Activated CD4-positive, CD25-positive, alpha-beta regulatory T cell (primary cell): ENCODE measurements around the gene ZDHHC11B.
"Not testable (repeated sequence)": the region's sequence is repeated elsewhere in the genome, so short reads cannot be mapped to it uniquely, and the experiment has no call there.

ENCODE experiments used
- DNase-seq, 4 experiments: peaks; one replicate each; lab custom pipeline; 2025; lab: John Stamatoyannopoulos, UW

ZDHHC11B gene

DNA sequence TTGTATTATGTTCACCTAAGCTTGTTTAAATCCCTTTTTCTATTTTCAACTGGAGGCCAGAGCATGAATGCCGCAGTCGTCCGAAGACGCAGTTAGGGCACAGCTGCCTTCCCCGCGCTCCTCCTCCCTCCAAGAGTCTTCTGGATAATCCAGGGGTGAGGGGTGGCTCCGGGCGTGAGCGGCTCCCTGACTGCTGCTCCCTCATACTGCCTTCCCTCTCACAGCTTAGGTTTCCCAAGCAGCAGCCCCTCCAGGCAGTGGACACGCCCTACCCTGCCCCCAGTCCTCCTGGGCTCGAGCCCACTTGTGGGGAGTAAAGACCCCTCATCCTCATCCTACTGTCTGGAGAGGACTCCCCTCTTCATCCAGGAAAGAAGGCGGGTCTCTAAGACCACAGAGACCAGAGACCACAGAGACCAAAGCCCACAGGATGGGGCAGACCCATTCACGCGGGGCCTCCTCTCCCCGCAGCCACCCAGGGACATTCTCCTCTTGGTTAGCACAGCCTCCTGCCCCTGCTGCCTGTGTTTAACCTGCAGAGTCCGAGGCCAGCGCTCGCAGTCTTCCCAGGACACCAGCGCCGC lies 31.9 kb downstream of the ZDHHC11B start:
- DNase-seq, result not testable (repeated sequence)

DNA sequence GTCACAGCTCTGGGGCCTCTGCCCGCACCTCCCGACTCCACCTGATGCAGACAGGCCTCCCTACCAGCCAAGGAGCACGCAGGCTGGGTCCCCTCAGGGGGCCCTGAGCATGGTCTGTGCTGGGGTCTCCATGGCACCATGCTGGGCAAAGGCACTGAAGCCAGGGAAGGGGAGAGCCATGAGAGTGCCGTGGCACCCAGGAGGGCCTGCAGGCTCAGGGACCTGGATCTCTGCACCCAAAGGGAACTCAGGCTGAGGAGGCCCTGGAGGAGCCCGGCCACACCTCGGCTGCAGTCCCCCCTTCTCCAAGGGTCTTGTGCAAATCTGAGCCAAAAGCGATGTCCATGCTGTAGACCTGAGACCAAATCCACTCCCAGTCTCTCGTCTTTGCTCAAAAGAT lies 32.5 kb downstream of the ZDHHC11B start:
- not testable (repeated sequence) for DNase-seq

DNA sequence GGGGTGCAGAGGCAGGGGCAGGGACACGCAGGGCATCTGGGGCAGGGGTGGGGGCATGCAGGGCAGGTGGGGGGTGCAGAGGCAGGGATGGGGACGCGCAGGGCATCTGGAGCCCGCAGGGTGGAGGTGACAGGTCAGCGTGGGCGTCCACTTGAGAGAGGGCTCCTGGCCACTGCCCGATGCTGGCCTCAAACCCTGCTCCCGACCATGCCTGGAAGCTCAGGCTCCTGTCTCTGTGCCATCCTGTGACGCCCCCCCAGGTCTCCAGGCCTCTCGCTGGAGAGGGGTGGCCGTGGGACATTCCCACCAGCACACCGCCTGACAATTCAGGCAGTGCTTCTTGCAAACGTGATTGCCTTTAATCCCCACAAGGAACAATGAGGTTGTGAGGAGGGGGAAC lies 33.0 kb downstream of the ZDHHC11B start:
- DNase-seq, result no peak

DNA sequence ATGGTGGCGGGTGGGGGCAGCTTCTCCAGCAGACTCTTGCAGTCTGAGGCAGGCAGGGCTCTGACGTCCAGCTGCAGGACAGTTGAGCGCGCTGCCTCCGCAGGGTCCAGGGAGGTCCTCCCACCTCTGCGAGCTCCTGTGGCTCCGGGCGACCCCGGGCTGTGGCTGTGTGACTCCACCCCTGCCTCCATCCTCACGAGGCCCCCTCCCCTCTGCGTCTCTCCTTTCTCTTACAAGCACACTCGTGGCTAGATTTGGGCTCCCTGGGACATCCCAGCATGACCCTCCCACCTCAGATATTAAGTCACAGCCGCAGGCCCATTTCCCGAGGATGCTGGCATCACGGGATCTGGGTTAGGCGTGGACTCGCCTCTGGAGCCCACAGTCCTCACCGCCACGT lies 34.3 kb downstream of the ZDHHC11B start:
- not testable (repeated sequence) for DNase-seq

DNA sequence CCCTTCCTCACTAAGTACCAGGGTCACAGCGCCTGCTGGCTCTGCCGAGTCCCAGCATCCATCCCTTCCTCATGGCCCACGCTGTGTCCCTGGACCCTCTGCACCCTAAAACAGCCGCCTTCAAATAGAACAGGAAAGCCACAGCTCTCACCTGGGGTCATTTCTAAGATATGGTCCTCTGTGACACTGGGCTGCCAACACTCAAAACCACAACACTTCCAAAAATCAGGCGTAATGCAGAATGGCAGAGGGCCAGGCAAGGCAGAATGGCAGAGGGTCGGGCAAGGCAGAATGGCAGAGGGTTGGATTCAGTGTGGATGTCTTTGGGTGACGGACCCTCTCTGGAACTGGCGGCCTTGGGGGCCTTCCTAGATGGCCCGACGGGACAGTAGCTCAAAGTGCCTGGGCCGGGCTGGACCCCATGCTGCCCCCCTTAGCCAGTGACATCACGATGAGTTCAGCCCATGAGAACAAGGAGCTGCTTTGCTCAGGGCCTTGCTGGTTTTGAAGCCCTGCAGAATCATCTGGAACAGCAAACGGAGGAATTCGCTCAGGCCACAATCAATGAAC lies 35.3 kb downstream of the ZDHHC11B start:
- no peak for DNase-seq

DNA sequence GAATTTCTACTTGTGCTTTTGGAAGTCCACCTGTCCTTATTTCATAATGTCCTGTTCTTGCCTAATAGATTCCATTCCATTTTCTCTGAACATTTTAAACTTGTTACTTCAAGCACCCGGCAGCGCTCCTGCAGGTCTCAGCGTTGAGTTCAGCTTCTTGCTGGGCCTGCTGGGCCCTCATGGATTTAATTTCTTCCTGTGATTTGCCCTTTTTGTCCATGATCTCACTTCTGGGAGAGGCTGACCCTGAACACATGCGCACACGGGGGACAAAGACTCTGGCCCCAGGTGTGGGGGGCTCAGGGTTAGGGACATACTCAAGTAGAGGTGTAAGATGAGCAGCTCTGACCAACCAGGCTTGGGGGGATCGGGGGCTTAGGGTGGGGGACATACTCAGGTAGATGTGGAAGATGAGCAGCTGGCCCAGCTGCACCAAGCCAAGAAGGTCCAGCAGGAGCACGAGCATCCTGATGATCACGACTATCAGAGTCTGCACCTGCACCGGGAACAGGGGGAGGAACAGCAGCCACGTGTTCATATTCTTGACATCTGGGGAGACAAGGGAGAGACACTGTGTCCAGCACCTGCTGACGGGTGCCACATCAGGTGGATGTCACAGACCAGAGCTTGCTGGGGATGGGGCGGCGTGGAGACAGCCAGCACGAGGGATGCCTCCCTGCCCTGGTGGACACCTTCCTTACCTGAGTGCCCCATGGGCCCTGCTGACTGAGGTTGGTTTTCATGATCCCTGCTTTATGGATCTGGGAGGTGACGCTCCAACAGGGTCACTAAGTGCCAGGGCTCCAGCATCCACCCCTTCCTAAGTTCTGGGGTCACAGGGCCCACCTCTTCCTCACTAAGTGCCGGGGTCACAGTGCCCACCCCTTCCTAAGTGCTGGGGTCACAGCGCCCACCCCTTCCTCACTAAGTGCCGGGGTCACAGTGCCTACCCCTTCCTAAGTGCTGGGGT lies 36.2 kb downstream of the ZDHHC11B start:
- DNase-seq, result not testable (repeated sequence)

DNA sequence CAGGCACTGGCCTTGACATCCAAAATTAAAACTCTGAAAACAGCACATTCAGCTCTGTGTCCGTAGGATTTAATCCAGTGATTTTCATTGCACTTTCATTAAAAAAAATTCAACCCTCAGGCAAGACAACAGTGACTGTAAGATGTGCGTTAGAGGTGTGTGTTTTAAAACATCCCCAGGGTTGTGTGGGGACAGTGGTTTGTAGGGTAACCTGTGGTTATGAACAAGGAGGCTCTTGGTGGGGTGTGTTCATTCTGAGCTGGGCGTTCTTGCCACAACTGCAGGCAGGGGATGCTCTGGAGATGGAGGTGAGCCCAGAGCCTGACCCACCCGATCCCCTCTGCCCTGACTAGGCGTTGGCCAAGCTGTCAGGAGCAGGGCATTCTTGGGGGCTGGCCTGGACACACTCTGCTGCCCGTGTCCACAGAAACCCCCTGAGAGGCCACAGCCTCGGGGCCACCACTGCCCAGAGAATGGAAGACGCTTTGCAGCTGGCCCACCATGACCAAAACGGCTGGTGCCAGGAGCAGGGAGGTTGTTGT lies 37.2 kb downstream of the ZDHHC11B start:
- not testable (repeated sequence) for DNase-seq

DNA sequence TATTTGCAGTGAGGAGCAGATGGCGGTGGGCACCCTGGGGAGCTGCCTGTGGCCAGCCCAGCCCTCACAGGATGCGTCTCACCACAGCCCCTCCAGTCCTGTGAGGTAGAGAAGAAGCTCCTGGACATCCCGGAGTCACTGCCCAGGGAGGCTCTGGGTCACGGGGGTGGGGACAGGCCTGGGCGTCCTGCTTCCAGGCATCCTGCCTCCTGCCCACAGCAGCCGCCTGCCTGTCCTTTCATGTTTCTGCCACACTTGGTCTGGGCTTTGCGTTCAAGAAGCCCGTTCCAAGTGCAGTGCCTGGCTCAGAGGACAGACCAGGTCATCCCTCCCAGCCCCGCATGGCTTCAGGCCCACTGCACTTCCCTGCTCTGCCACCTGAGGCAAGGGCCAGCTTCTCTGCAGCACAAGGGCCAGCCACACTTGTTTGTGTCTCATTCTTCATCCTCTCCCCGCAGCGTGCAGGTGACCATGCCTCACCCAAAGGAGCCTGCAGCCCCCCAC lies 38.2 kb downstream of the ZDHHC11B start:
- DNase-seq, result no peak

DNA sequence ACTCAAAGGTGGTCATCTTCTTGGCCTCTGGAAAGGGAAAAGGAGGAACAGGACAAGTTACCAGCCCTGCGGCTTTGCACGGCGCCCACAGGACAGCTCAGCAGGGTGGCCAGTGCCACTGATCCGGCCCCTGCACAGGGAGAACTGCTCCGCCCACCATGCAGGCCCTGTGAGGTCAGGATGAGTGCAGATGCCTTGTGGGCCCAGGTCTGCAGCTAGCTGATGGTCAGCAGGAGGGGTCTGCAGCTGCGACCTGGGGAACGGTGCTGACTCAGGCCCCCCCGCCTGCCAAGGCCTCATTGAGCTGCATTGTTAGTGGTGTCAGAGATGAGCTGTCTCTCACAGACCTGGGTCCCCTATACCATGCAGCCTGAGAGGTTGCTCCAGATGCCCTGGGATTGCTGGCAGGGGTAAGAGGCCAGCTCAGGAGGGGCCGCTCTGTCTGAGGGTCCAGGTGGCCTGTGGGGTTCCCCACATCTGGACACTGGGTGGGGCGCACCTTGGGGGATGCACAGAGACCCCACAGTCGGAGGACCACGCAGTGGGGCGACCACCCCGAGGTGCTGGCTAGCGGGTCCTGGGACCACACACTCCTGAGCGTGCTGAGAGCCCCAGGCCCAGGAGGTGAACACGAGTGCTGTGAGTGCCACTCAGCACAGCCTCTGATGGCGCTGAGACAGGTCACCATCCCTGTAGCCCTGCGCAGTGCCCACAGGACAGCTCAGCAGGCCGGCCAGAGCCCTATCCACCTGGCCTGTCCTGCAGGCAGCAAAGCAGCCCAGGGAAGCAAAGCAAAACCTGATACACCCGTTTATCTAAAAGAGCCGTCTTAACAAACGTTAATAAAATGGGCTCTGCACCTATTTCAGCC lies 39.0 kb downstream of the ZDHHC11B start:
- DNase-seq, result not testable (repeated sequence)

DNA sequence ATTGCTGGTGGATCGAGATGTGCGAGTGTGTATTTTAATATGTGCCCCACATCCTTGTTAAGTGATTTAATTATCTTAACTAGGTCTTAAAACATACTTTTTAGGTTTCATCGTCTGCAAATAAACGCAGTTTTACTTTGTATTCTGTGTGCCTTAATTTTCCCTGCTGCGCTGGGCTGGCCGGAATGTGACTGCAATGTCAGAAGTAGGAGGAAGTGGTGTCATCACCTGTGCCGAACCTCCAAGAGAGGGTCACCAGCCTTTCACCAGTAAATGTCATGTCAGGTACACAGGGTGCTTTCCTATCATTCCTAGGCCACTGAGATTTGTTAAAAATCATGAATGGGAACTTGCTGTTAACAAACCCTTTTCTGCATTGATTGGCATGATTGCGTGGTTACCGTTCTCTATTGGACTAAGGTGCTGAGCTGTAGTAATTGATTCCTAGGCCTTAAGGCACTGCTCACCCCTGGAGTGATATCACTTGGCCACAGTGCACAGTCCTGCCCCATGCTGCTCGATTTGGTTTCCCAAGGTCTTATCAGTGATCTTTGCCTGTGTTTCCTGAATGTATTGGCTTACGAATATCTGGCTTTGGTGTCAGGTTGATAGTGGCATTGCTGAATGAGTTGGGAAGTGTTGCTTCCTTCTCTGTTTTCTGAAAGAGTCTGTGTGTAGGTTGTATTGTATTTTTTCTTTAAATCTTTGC lies 40.7 kb downstream of the ZDHHC11B start:
- DNase-seq, result not testable (repeated sequence)

DNA sequence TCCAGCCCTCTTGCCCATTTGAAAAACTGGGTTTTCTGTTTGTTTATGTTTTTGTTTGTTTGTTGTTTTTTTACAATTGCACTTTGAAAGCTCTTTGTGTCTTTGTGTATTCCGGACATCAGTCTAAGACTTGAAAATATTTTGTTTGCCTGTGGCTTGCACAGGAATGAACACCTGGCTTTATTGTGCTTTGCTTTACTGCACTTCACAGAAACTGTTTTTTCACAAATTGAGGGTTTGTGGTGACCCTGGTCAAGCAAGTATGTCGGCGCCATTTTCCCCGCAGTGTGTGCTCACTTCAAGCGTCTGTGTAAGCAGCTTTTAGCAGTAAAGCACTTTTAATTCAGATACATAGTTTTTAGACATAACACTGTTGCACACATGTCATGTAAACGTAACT lies 42.3 kb downstream of the ZDHHC11B start:
- DNase-seq, result not testable (repeated sequence)

DNA sequence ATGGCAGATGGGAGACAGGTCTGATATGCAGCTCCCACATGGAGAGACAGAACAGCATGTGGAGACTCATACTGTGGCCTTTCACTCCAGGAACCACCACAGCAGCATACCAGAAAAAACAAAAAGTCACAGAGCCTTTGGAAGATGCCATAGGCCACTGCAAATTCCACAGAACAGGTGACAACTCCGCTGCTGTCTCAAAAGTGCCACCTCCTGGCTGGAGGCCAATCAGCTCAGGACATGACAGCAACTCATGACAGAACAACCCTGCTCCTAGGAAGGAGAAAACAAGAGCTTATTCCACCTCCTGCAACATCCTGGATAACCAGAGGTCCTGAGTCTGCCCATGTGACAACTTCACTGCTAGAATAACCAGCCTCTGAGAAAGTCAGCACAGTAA lies 50.4 kb downstream of the ZDHHC11B start:
- not testable (repeated sequence) for DNase-seq

DNA sequence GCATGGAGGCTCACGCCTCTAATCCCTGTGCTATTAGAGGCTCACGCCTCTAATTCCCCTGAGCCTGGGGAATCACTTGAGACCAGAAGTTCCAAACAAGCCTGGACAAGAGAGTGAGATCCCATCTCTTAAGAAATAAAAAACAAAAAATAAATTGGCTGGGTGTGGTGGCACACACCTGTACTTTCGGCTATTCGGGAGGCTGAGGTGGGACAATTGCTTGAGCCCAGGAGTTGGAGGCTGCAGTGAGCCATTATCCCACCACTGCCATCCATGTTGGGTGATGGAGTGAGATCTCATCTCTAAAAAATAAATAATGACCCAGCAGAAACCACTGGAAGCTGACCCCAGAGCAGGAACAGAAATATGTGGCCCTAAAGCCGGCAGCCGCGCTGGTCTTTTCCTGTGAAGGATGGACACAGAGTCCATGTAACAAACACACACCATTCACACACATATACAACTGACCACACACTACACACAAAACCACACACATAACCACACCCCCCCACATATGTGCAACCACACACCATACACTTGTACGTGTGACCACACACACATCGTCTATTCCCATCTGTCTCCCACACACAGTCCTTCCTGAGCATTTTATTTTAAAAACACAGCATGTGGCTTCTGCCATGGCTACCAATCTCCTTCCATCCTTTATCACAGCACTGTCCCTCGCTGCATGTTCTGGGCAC lies 51.6 kb downstream of the ZDHHC11B start:
- not testable (repeated sequence) for DNase-seq

DNA sequence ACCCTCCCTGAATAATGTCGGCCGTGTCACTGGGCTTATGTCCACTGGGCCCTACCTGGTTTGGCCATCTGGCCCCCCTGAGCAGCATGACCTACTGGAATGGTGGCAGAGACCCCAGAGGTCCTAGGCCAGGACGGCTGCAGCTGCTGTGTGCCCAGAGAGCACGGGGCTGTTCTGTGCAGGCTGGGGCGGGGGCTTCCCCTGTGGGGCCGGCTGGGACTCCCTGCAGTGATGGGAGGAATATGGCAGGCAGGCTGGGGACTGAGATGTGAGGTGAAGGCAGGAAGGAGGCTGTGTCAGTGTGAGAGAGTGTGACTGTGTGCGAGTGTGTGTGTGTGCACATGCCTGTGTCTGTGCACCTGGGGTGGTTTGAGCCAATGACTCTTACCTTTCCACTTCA lies 55.3 kb downstream of the ZDHHC11B start:
- DNase-seq, result not testable (repeated sequence)

DNA sequence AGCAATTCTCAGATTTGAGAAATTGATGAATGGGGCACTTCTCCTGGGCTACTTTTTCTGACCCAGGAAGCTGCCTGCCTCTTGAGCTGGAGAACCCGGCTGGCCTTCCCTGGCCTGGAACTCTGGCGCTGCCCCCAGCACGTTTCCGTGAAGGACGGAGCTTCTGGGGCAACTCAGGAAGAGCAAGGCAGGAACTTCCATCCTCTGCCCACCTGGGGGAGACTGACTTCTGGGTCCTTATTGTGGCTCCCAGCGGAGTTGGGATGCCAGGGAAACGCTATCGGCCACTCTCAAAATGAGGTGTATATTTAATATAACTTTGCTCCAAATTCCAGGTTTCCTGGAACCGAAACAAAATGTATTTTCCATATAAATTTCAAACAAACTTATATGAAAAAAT lies 57.4 kb downstream of the ZDHHC11B start:
- DNase-seq, result not testable (repeated sequence)

DNA sequence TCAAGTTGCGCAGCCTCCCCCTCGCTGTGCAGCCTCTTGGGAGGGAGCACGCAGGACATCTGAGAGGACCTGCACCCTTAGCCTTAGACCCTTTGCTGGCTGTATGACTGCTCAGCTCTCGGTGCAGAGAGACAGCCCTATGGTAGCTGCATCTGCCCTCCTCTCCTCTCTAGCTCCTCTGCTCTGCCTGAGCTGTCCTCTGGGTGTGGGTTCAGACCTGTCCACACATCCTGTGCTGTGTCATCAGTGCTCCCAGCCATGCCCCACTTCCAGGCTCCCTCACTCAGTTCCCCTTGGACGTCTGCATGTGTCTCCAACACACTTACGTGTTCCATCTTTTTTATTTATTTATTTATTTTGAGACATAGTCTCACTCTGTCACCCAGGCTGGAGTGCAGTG lies 60.7 kb downstream of the ZDHHC11B start:
- DNase-seq, result not testable (repeated sequence)

DNA sequence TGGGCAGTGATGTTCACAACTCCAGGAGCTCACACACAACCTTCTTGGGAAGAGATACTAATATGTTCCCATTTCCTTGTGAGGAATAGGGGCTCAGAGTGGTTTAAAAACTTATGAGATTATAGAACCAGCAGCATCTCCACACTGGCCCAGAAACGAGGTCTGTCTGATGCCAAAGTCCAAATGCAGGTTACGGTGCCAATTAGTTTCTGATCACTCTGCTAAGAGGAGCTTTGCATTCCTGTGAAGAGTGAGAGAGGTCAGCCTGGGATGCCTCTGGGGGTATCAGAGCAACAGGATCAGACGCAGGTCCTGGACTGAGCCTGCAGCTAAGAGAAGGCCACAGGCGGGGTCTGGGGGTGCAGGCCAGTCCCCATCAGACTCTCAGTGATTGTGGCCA lies 61.2 kb downstream of the ZDHHC11B start:
- not testable (repeated sequence) for DNase-seq

DNA sequence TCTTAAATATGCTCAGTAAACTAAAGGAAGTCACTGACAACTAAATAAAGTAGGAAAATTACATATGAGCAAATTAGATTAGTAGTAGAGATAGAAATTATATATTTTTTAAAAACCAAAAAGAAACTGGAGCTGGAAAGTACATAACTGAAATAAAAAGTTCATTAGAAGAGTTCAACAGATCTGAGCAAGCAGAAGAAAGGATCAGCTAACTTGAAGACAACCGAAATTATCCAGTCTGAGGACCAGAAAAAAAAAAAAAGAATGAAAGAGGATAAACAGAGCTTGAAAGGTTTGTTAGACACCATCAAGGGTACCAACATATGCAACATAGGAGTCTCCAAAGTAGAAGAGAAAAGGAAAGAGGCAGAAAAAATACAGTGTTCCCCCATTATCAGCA lies 65.2 kb downstream of the ZDHHC11B start:
- not testable (repeated sequence) for DNase-seq

DNA sequence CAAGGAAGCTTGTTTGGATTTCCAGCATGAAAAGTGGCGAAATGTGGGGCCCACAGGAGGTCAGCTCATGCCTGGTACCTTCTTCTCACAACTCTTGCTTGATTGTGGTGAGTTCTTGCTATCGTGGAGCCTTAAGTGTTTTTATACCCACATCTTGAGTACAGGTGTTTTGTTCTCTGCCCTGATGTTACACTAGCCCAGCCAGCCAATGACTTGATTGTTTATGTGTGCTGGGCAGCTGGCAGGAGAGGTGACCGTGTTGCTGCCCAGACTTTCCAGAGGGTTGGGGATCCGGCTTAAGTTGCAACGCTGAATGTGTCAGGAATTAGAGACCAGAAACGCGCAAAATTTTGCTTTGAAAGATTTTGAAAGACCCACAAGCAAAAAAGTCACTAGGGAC lies 67.4 kb downstream of the ZDHHC11B start:
- no peak for DNase-seq

DNA sequence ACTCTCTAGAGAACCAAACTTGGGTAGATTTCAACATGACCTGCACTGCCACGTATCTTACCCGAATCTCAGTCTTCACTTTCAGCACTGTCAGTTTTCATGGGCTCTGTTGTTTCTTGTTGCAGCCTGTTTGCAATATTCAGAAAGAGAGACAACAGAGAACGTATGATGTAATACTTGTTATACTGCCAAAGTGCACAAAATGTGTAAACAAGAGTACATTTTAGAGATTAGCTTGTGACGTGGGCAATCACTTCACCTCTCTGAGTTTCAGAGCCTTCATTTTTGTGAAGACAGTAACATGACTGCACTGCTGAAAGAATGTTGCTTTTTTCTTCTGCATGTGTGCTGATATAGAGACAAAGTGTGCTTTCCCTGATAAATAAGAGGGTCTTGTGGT lies 67.8 kb downstream of the ZDHHC11B start:
- DNase-seq, result not testable (repeated sequence)
